HG03521 (cell line): ENCODE results near the gene LIG3.
"Not testable (repeated sequence)": the region's sequence is repeated elsewhere in the genome, so short reads cannot be mapped to it uniquely, and the experiment has no call there.

ENCODE experiments used
- ATAC-seq: cut with Tn5 transposase; IDR thresholded peaks from one replicate; pipeline ENCODE4 v1.9.1; 2021; ENCODE audit warnings: mild to moderate bottlenecking, moderate library complexity; ENCODE audit not compliant: unreplicated experiment

LIG3 gene

GRCh38 chr17:35038453-35038852 is 58.1 kb downstream of the LIG3 start:
- ATAC-seq: no peak

- ATAC-seq: no peak
These were observed 61.1 kb downstream of the LIG3 start for GRCh38 chr17:35041390-35041789.

DNA sequence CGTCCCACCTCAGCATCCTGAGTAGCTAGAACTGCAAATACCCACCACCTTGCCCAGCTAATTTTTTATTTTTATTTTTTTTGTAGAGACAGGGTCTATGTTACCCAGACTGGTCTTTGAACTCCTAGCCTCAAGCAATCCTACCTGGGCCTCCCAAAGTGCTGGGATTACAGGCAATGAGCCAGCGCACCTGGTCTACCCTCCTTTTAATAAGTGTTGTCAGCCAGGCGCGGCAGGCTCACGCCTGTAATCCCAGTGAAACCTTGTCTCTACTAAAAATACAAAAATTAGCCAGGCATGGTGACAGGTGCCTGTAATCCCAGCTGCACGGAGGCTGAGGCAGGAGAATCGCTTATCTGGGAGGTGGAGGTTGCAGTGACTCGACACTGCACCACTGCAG is 63.9 kb downstream of the LIG3 start:
- no peak for ATAC-seq

DNA sequence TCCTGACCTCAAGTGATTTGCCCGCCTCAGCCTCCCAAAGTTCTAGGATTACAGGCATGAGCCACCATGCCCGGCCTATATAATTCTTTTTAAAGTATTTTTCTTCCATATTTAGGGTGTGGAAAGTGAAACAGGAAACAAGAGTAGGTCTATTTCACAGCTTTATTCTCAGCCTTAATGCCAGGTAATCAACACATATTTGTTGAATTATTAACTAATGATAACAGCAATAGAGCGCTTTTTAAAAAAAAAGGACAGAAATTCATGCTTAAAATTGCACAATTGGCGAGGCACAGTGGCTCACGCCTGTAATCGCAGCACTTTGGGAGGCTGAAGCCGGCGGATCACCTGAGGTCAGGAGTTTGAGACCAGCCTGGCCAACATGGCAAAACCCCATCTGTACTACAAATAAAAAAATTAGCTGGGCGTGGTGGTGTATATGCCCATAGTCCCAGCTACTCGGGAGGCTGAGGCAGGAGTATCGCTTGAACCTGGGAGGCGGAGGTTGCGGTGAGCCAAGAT is 65.2 kb downstream of the LIG3 start:
- ATAC-seq: not testable (repeated sequence)

DNA sequence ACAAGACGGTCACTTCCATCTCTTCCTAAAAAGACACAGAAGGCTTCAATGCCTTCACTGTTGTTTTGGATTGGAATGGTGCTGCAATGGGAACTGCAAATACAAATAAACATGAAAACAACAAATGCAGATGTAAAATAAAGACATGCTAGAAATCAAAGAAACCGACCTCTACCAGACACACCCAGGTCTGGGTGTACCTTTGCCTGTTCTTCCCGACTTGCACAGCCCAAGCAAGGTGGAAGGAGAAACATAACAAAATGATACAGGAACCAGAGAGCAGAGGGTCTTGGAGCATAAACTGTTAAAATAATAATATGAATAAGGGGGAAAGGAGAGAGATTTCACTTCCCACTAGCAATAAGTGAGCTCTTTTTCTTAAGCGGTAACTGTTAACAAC is 65.9 kb downstream of the LIG3 start:
- no peak for ATAC-seq

DNA sequence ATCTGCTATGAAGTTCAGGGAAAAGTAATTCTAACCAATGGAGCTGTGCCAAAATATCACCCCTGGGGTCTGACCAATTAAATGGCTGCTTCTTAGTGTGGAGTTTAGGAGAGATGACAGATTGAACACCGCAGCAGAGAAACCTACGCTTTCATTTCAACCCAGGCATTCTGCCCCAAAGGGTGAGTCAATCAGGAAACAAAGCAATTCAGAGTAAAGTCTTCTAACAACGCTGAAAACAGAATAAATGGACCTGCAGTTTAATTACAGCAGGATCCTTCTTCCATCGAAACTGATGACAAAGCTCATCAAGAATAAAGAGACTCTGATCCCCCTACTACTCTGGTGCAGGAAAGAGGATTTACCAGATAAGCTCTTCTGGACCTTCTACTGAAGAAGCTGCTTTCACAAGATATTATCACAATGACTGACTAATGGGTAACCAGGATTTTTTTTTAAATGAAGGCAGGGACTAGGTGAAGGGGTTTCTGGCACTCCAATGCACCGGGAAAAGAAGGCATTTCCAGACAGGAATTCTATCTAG is 66.5 kb downstream of the LIG3 start:
- ATAC-seq: no peak

GRCh38 chr17:35048685-35049379 is 68.5 kb downstream of the LIG3 start:
- ATAC-seq: no peak

DNA sequence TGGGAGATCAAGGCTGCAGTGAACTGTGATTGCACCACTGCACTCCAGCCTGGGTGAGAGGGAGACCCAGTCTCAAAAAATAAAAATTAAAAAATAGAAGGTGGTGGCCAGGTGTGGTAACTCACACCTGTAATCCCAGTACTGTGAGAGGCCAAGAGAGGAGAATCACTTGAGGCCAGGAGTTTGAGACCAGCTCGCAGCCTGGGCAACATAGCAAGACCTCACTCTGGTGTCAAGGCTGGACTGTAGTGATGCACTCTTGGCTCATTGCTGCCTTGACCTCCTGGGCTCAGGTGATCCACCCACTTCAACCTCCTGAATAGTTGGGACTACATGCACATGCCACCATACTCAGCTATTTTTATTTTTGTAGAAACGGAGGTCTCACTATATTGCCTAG is 69.9 kb downstream of the LIG3 start:
- no peak for ATAC-seq

DNA sequence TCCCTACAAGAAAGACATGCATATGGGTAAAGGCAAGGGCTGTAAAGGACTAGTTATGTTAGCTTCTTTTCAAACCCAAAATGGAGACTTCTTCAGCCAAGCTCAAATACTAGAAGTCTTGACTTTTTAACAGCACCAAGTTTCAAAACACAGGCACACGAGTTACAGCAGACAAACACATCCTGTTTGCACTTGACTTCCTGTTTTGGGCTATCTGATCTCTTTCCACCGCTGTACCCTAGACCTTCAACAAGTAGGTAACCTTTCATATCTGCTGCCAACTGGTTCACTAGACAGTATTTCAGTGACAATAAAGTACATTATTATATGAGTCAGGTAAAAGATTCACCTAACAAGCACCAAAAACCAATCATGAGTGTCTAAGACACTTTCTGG is 70.9 kb downstream of the LIG3 start:
- no peak for ATAC-seq

- ATAC-seq: no peak
These were observed 71.4 kb downstream of the LIG3 start for GRCh38 chr17:35051579-35052240.

- ATAC-seq: no peak
These were observed 71.9 kb downstream of the LIG3 start for GRCh38 chr17:35052241-35052610.

DNA sequence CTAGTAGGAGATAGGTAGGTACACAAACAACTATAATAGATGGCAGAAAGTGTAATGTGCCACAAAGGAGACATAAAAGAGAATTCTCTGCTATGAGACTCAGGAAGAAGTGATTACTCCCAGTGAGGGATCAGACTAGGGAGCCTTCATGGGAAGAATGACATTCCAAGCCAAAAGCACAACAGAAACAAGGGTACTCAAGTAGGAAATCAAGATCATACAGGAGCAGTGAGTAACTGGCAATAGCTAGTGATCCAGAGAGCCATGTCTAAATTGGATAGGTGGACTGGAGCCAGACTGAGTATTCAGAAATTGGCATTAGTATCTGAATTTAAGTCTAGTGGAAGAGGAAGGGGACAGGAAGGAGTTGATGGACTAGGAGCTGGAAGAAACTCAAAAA is 72.5 kb downstream of the LIG3 start:
- ATAC-seq: no peak

DNA sequence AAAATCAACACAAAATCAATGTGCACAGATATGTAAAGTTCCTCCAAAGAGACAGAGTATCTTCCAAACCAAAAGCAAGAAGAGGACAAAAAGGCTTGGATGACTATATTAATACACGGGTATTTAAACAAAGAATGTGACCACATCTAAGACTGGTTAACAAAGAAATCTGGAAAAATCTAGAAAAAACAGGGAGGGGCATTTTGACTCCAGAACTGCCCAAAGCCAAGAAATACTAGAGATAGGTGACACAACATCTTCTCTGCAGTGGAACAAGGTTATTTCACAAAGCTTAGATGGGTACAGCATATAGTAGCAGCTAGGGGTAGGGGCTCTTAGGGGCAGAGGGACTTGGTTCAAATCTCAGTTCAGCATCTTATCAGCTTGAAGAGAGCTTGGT is 72.9 kb downstream of the LIG3 start:
- ATAC-seq: no peak

GRCh38 chr17:35056013-35056412 is 75.7 kb downstream of the LIG3 start:
- ATAC-seq: no peak

- no peak for ATAC-seq
These were observed 77.1 kb downstream of the LIG3 start for GRCh38 chr17:35057332-35057915.
